MCF 10A (cell line): Measurements from ENCODE around the gene TTLL6. TPM values are rescaled to one million over a fixed set of nuclear protein-coding genes. Genes with fewer than 3 reads are reported as not detected.
A peak's percentile ranks its signal among the peaks of the same experiment; 100 is the strongest.

Experiments
- Bru-seq: library from RNA; stranded (reverse); fragments of 400-500 nt; gene quantifications from one replicate; lab custom pipeline; 2021; lab: Mats Ljungman, UMichigan
- BruChase-seq, 2 experiments: library from RNA; stranded (reverse); fragments of 400-500 nt; gene quantifications; one replicate each; lab custom pipeline; 2021; lab: Mats Ljungman, UMichigan
- BruUV-seq: library from RNA; stranded (reverse); fragments of 400-500 nt; replicated peaks from 2 replicates; lab custom pipeline; 2021; lab: Mats Ljungman, UMichigan
- CTCF ChIA-PET: fragments of 300-600 bp; sonication (Branson Sonifier 250); formaldehyde crosslinking; extraction: SDS; loops from one replicate; lab custom pipeline; 2021; ENCODE audit warnings: antibody characterized with exemption, inconsistent platforms; lab: Yijun Ruan, JAX
- POLR2A ChIA-PET: fragments of 300-600, 350-650 bp; sonication (Branson Sonifier 250); formaldehyde crosslinking; extraction: SDS; loops from one replicate; lab custom pipeline; 2020; ENCODE audit warnings: antibody characterized with exemption, inconsistent platforms; lab: Yijun Ruan, JAX
- DNase-seq: peaks from one replicate; pipeline ENCODE4 v3.0.0-alpha.2; 2018; ENCODE audit not compliant: unreplicated experiment
- H3K27ac Mint-ChIP-seq: one replicate; pipeline ENCODE4 v1.8.0; 2022; ENCODE audit warnings: mild to moderate bottlenecking, low read depth, mixed read lengths; ENCODE audit not compliant: unreplicated experiment
- H3K27me3 Mint-ChIP-seq: one replicate; pipeline ENCODE4 v1.8.0; 2022; ENCODE audit warnings: mixed read lengths; ENCODE audit not compliant: insufficient read depth, unreplicated experiment
- H3K36me3 Mint-ChIP-seq: one replicate; pipeline ENCODE4 v1.8.0; 2022; ENCODE audit warnings: mild to moderate bottlenecking, moderate library complexity, mixed read lengths; ENCODE audit not compliant: insufficient read depth, unreplicated experiment
- H3K4me1 Mint-ChIP-seq: one replicate; pipeline ENCODE4 v1.8.0; 2022; ENCODE audit warnings: mixed read lengths; ENCODE audit not compliant: insufficient read depth, unreplicated experiment
- H3K4me3 Mint-ChIP-seq: one replicate; pipeline ENCODE4 v1.8.0; 2022; ENCODE audit warnings: mild to moderate bottlenecking, moderate library complexity, mixed read lengths; ENCODE audit not compliant: unreplicated experiment
- H3K9me3 Mint-ChIP-seq: one replicate; pipeline ENCODE4 v1.8.0; 2022; ENCODE audit warnings: mixed read lengths; ENCODE audit not compliant: unreplicated experiment
- CTCF ChIP-seq: fragments of 200-600 bp; IDR thresholded peaks from one replicate; pipeline ENCODE4 v1.8.0; 2022; ENCODE audit warnings: antibody characterized with exemption, mild to moderate bottlenecking; ENCODE audit not compliant: unreplicated experiment
- intact Hi-C: fragments of 100-400 bp; cut with micrococcal nuclease; formaldehyde crosslinking; loops from 2 replicates; pipeline ENCODE4 v1.14.1; 2022
- long read RNA-seq: library from polyadenylated mRNA; stranded (forward); transcript quantifications from one replicate; pipeline ENCODE4 v2.0.0, GENCODE V29; 2022
- total RNA-seq: library from RNA; stranded (reverse); gene quantifications from 2 replicates; pipeline ENCODE4 v1.2.3, GENCODE V29; 2022

The TTLL6 gene
- total RNA-seq = not detected in 2 replicates
- Bru-seq, nascent RNA = not detected
- percentile 3 among the genes with signal in this experiment for BruChase-seq, experiment 1, labeled RNA remaining after a 6-hour chase
- BruChase-seq, experiment 2, labeled RNA remaining after a 2-hour chase = percentile 2 among the genes with signal in this experiment
- long read RNA-seq = 0 reads

- H3K4me1 Mint-ChIP-seq = peaks cover 10% of the 10 kb centered on the region
- BruUV-seq = no TSS peak
- intact Hi-C loops = no loop called here
- TF ChIP-seq CTCF = no peak
- ChIA-PET POLR2A (interaction anchor here (0.6 to 1.9 kb wide), 9 partner anchors 10 to 200 kb away, joined by 3 to 6 read pairs (median 4); no protein-coding TSS in a partner anchor), CTCF (interaction anchor here (1.4 to 3.7 kb wide), 3 partner anchors 13 to 216 kb away, joined by 3 to 19 read pairs (median 7); no protein-coding TSS in a partner anchor)
- H3K27ac Mint-ChIP-seq = no peak within 1 kb of the TSS
- peak within 1 kb of the TSS; percentile 39 for H3K4me3 Mint-ChIP-seq
- H3K9me3 Mint-ChIP-seq = no peaks in the 10 kb centered on the region
- DNase-seq = peak; percentile 92
- peaks cover 11% of the 10 kb centered on the region for H3K27me3 Mint-ChIP-seq
- H3K36me3 Mint-ChIP-seq = no peaks in the 10 kb centered on the region
Measured at GRCh38 chr17:48816774-48817590, at the start of gene TTLL6. TTLL6 (minus strand) TSS chr17:48817229; CDS start chr17:48817072, 157 bp downstream.

- Mint-ChIP-seq H3K27ac (no peak overlapping the region), H3K4me3 (no peak overlapping the region), H3K36me3 (peaks cover 71% of the 10 kb centered on the region), H3K9me3 (no peaks in the 10 kb centered on the region), H3K4me1 (no peaks in the 10 kb centered on the region), H3K27me3 (no peaks in the 10 kb centered on the region)
- no peak for TF ChIP-seq CTCF
- ChIA-PET CTCF (interaction anchor here (0.7 to 3.0 kb wide), 4 partner anchors 8 to 717 kb away, joined by 3 to 16 read pairs (median 5); no protein-coding TSS in a partner anchor), POLR2A (interaction anchor here (0.6 to 1.5 kb wide), 2 partner anchors 10 to 70 kb away, joined by 3 to 5 read pairs; no protein-coding TSS in a partner anchor)
- no peak for DNase-seq
- BruUV-seq = no TSS peak
- intact Hi-C loops = no loop called here
Measured at GRCh38 chr17:48860456-48860855, 43.4 kb upstream of the TTLL6 start.

GRCh38 chr17:48860034-48860433 is 43.0 kb upstream of the TTLL6 start:
- Mint-ChIP-seq H3K27ac (no peak overlapping the region), H3K4me1 (no peaks in the 10 kb centered on the region), H3K36me3 (peaks cover 75% of the 10 kb centered on the region), H3K27me3 (no peaks in the 10 kb centered on the region), H3K4me3 (no peak overlapping the region), H3K9me3 (no peaks in the 10 kb centered on the region)
- POLR2A ChIA-PET = interaction anchor here (1.5 kb wide), 1 partner anchor 10 kb away, joined by 5 read pairs; no protein-coding TSS in a partner anchor
- intact Hi-C loops = no loop called here
- CTCF ChIA-PET = interaction anchor here (0.6 to 1.8 kb wide), 4 partner anchors 17 to 289 kb away, joined by 3 to 5 read pairs (median 3); no protein-coding TSS in a partner anchor
- DNase-seq = no peak
- no peak for TF ChIP-seq CTCF
- BruUV-seq = no TSS peak
